Esophagus squamous epithelium (tissue), 5 donors: ENCODE measurements around the gene RAB24. TPM values are rescaled to one million over a fixed set of nuclear protein-coding genes. Genes with fewer than 3 reads are reported as not detected.

Experiments
- DNase-seq: peaks from one replicate; lab custom pipeline; 2025; lab: John Stamatoyannopoulos, UW
- H3K27ac ChIP-seq, 4 donors: fragments of 200-600 bp; sonication (generic); one replicate each; pipeline ENCODE4 v1.5.1; 2016 to 2019; ENCODE audit warnings: mild to moderate bottlenecking in 1 of 4
- H3K27me3 ChIP-seq, 4 donors: fragments of 200-600 bp; sonication (generic); 1 replicate in 3 of 4; 2 replicates in 1 of 4; pipeline versions ENCODE4 v1.5.1 to v1.6.0; 2017 to 2021; ENCODE audit warnings: antibody characterized with exemption in 1 of 4
- H3K36me3 ChIP-seq, 3 donors: fragments of 200-600 bp; sonication (generic); one replicate each; pipeline ENCODE4 v1.5.1; 2016 to 2019
- H3K4me1 ChIP-seq, 3 donors: fragments of 200-600 bp; sonication (generic); one replicate each; pipeline ENCODE4 v1.5.1; 2017 to 2019
- H3K4me3 ChIP-seq, 4 donors: fragments of 200-600 bp; sonication (generic); 1 replicate in 3 of 4; 2 replicates in 1 of 4; pipeline ENCODE4 v1.5.1; 2016 to 2019; ENCODE audit warnings: mild to moderate bottlenecking in 2 of 4, moderate library complexity in 1 of 4
- H3K9me3 ChIP-seq, 3 donors: fragments of 200-600 bp; sonication (generic); one replicate each; pipeline ENCODE4 v1.5.1; 2016 to 2019
- POLR2A ChIP-seq, 4 donors: fragments of 450-650 bp; IDR thresholded peaks; one replicate each; pipeline ENCODE4 v1.6.1; 2017; ENCODE audit warnings: antibody characterized with exemption in 4 of 4, mild to moderate bottlenecking in 4 of 4, moderate library complexity in 3 of 4
- WGBS, 2 donors: methylation state at CpG; one replicate each; pipeline ENCODE4 v1.1.5; 2018; 5-methylcytosine and 5-hydroxymethylcytosine counted together
- intact Hi-C: fragments of 100-400 bp; cut with DNase I; formaldehyde crosslinking; loops from one replicate; pipeline ENCODE4 v1.15.0; 2022
- total RNA-seq, 4 donors: library from RNA; depleted of rRNA; stranded (reverse); fragments of >200 nt; gene quantifications; one replicate each; pipeline ENCODE4 v1.1.0, GENCODE V29; 2016
- TF ChIP-seq, protein P1 (sequence below), 6 experiments: fragments of 450-650 bp in 4 of 6; fragments of 200-600 bp in 2 of 6; sonication (generic) in 2 of 6; IDR thresholded peaks; one replicate each; pipeline ENCODE4 v1.5.1; 2016 to 2019; ENCODE audit warnings: antibody characterized with exemption in 6 of 6, mild to moderate bottlenecking in 4 of 6, moderate library complexity in 4 of 6
- donor health status: DM: yes; HTN: yes; CAD: no.

RAB24 gene
- total RNA-seq, 4 donors from 2014 or later = 24.0 to 74.4 (median 49.8) TPM

GRCh38 chr5:177319913-177320588 lies 16.5 kb upstream of the RAB24 start:
- intact Hi-C loops = loop anchor here (10.0 kb wide), 3 partner anchors 75 to 175 kb away; partner anchors contain the start of gene PDLIM7
- TF ChIP-seq POLR2A (IDR thresholded peaks at IDR 0.05) = no peak
- TF ChIP-seq, protein P1, sequence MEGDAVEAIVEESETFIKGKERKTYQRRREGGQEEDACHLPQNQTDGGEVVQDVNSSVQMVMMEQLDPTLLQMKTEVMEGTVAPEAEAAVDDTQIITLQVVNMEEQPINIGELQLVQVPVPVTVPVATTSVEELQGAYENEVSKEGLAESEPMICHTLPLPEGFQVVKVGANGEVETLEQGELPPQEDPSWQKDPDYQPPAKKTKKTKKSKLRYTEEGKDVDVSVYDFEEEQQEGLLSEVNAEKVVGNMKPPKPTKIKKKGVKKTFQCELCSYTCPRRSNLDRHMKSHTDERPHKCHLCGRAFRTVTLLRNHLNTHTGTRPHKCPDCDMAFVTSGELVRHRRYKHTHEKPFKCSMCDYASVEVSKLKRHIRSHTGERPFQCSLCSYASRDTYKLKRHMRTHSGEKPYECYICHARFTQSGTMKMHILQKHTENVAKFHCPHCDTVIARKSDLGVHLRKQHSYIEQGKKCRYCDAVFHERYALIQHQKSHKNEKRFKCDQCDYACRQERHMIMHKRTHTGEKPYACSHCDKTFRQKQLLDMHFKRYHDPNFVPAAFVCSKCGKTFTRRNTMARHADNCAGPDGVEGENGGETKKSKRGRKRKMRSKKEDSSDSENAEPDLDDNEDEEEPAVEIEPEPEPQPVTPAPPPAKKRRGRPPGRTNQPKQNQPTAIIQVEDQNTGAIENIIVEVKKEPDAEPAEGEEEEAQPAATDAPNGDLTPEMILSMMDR (IDR thresholded peaks at IDR 0.05) = no peak
- Histone ChIP-seq H3K36me3 (peaks cover 0 to 58% (median 4%) of the 10 kb centered on the region in 3 donors), H3K4me1 (peaks cover 0 to 10% (median 0%) of the 10 kb centered on the region in 3 donors), H3K27me3 (no peaks in the 10 kb centered on the region), H3K27ac (no peak overlapping the region), H3K9me3 (no peaks in the 10 kb centered on the region), H3K4me3 (no peak overlapping the region)
- WGBS, 2 donors = 85 to 89% methylated on average over 7 to 8 of the region's 14 CpGs
- no peak for DNase-seq

- no peaks in the 10 kb centered on the region for H3K27me3 ChIP-seq
- peaks cover under 1 to 12% (median 2%) of the 10 kb centered on the region in 3 donors for H3K4me1 ChIP-seq
- peaks cover 0 to 45% (median 0%) of the 10 kb centered on the region in 3 donors for H3K36me3 ChIP-seq
- intact Hi-C loops = loop anchor here (10.0 kb wide), 3 partner anchors 77 to 177 kb away; partner anchors contain the start of gene PDLIM7
- DNase-seq = no peak
- H3K9me3 ChIP-seq = no peaks in the 10 kb centered on the region
- no peak for TF ChIP-seq POLR2A (IDR thresholded peaks at IDR 0.05)
- TF ChIP-seq, protein P1 (IDR thresholded peaks at IDR 0.05) = peak; percentile 70 to 93 (median 90)
- H3K27ac ChIP-seq = no peak overlapping the region
- H3K4me3 ChIP-seq = no peak overlapping the region
- WGBS, 2 donors = 24 to 27% methylated on average over 7 of the region's 7 CpGs
Measured at GRCh38 chr5:177317959-177318377, 14.4 kb upstream of the RAB24 start.

DNA sequence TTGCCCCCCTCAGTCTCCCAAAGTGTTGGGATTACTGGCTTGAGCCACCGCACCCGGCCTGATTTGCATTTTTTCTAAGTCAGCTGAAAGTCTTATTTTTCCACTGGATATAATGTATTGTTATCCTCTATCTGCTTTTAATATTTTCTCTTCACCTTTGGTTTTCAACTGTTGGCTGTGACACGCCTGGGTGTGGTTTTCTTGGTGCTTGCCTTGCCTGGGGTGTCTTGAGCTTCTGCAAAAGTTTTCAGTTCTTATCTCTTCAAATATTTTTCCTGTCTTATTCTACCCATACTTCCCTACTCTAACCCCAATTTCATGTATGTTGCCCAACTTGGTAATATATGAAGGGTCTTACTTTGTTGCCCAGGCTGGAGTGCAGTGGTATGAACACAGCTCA lies 12.5 kb upstream of the RAB24 start:
- Histone ChIP-seq H3K9me3 (no peaks in the 10 kb centered on the region), H3K27ac (no peak overlapping the region), H3K27me3 (no peaks in the 10 kb centered on the region), H3K4me3 (no peak overlapping the region), H3K4me1 (peaks cover 18 to 32% (median 19%) of the 10 kb centered on the region in 3 donors), H3K36me3 (peaks cover 0 to 36% (median 0%) of the 10 kb centered on the region in 3 donors)
- no peak for TF ChIP-seq POLR2A (IDR thresholded peaks at IDR 0.05)
- TF ChIP-seq, protein P1 (IDR thresholded peaks at IDR 0.05) = no peak
- intact Hi-C loops = loop anchor here (10.0 kb wide), 3 partner anchors 79 to 179 kb away; partner anchors contain the start of gene PDLIM7
- 69 to 88% methylated on average over 3 of the region's 3 CpGs for WGBS, 2 donors
- DNase-seq = no peak

DNA sequence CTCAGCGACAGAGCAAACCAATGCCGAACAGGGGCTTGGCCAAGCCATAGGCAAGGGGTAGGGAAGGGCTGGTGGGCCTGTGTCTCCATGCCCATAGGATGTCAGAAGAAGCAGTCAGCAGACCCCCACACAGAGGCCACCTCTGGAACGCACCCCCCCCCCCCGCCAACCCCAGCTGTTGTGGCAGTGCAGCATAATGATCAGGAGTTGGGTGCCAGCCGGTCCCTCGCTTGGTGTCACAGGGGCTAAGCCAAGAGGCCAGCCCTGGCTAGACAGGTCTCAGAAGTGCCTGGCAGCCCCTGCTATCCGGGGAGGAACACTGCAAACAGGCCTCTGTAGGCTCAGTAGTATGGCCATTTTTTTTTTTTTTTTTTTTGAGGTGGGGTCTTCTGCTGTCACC lies 11.9 kb upstream of the RAB24 start:
- Histone ChIP-seq H3K27me3 (no peaks in the 10 kb centered on the region), H3K27ac (no peak overlapping the region), H3K4me1 (peaks cover 24 to 38% (median 25%) of the 10 kb centered on the region in 3 donors), H3K36me3 (peaks cover 0 to 30% (median 0%) of the 10 kb centered on the region in 3 donors), H3K9me3 (no peaks in the 10 kb centered on the region), H3K4me3 (no peak overlapping the region)
- no peak for DNase-seq
- 75 to 100% methylated on average over 1 to 2 of the region's 7 CpGs for WGBS, 2 donors
- intact Hi-C loops = loop anchor here (10.0 kb wide), 3 partner anchors 79 to 179 kb away; partner anchors contain the start of gene PDLIM7
- no peak for TF ChIP-seq POLR2A (IDR thresholded peaks at IDR 0.05)
- TF ChIP-seq, protein P1 (IDR thresholded peaks at IDR 0.05) = no peak
